Measurements from ENCODE around the gene ZNF215.
"Not testable (repeated sequence)": the region's sequence is repeated elsewhere in the genome, so short reads cannot be mapped to it uniquely, and the experiment has no call there.

Gene ZNF215

GRCh38 chr11:6926208-6927029, at the start of gene ZNF215:
ZNF215 (plus strand) TSS chr11:6926426; CDS start chr11:6932273, 5,847 bp downstream.
- no peaks in the 10 kb centered on the region for H3K9me3 ChIP-seq (ENCODE audit: low read length)
- TF ChIP-seq EZH2 (IDR thresholded peaks at IDR 0.05; ENCODE audit: borderline replicate concordance, low read length), result no peak
- no peak for TF ChIP-seq CTCF (IDR thresholded peaks at IDR 0.05; ENCODE audit: low read length)
- peak within 1 kb of the TSS; percentile 12; the same call in 1 of the 2 replicates for H2AFZ ChIP-seq (ENCODE audit: low read length)
- H3K4me1 ChIP-seq (ENCODE audit: insufficient read depth, low read length, severe bottlenecking), result peaks cover 34% of the 10 kb centered on the region
- peaks cover 7% of the 10 kb centered on the region; the same call in 1 of the 2 replicates for H3K79me2 ChIP-seq (ENCODE audit: insufficient read depth, low read length)
- peak within 1 kb of the TSS; percentile 92 for H3K4me3 ChIP-seq (ENCODE audit: low read depth, low read length, poor library complexity, severe bottlenecking)
- no peaks in the 10 kb centered on the region for H3K27me3 ChIP-seq (ENCODE audit: insufficient read depth, low read length)
- H3K9me2 ChIP-seq (ENCODE audit: low read depth, low read length), result no peaks in the 10 kb centered on the region
- peak within 1 kb of the TSS; percentile 85 for H3K9ac ChIP-seq (ENCODE audit: low read length)
- peak within 1 kb of the TSS; percentile 94 for H3K4me2 ChIP-seq (ENCODE audit: low read length)
- peak within 1 kb of the TSS; percentile 80 for H3K27ac ChIP-seq (ENCODE audit: low read depth, low read length, poor library complexity, severe bottlenecking)
- peaks cover 29% of the 10 kb centered on the region for H3K36me3 ChIP-seq (ENCODE audit: insufficient read depth, low read length)
- H4K20me1 ChIP-seq (ENCODE audit: insufficient read depth, low read length), result no peaks in the 10 kb centered on the region
- no peaks in the 10 kb centered on the region for H3F3A ChIP-seq (ENCODE audit: insufficient read depth, low read length)

- TF ChIP-seq EZH2 (IDR thresholded peaks at IDR 0.05; ENCODE audit: borderline replicate concordance, low read length), result no peak
- TF ChIP-seq CTCF (IDR thresholded peaks at IDR 0.05; ENCODE audit: low read length), result no peak
- H3K9me2 ChIP-seq (ENCODE audit: low read depth, low read length), result no peaks in the 10 kb centered on the region
- no peaks in the 10 kb centered on the region for H4K20me1 ChIP-seq (ENCODE audit: insufficient read depth, low read length)
- no peak overlapping the region for H2AFZ ChIP-seq (ENCODE audit: low read length)
- no peaks in the 10 kb centered on the region for H3K79me2 ChIP-seq (ENCODE audit: insufficient read depth, low read length)
- no peak overlapping the region for H3K4me3 ChIP-seq (ENCODE audit: low read depth, low read length, poor library complexity, severe bottlenecking)
- no peak overlapping the region for H3K9ac ChIP-seq (ENCODE audit: low read length)
- H3F3A ChIP-seq (ENCODE audit: insufficient read depth, low read length), result no peaks in the 10 kb centered on the region
- H3K4me1 ChIP-seq (ENCODE audit: insufficient read depth, low read length, severe bottlenecking), result no peaks in the 10 kb centered on the region
- no peak overlapping the region for H3K4me2 ChIP-seq (ENCODE audit: low read length)
- H3K27me3 ChIP-seq (ENCODE audit: insufficient read depth, low read length), result no peaks in the 10 kb centered on the region
- H3K36me3 ChIP-seq (ENCODE audit: insufficient read depth, low read length), result no peaks in the 10 kb centered on the region
- no peak overlapping the region for H3K27ac ChIP-seq (ENCODE audit: low read depth, low read length, poor library complexity, severe bottlenecking)
- H3K9me3 ChIP-seq (ENCODE audit: low read length), result no peaks in the 10 kb centered on the region
Observed at GRCh38 chr11:6876914-6877313, 49.3 kb upstream of the ZNF215 start.

- Histone ChIP-seq H3F3A (ENCODE audit: insufficient read depth, low read length) (no peaks in the 10 kb centered on the region), H3K79me2 (ENCODE audit: insufficient read depth, low read length) (no peaks in the 10 kb centered on the region), H2AFZ (ENCODE audit: low read length) (no peak overlapping the region), H3K27me3 (ENCODE audit: insufficient read depth, low read length) (no peaks in the 10 kb centered on the region), H3K9me3 (ENCODE audit: low read length) (no peaks in the 10 kb centered on the region), H3K4me1 (ENCODE audit: insufficient read depth, low read length, severe bottlenecking) (no peaks in the 10 kb centered on the region), H3K4me3 (ENCODE audit: low read depth, low read length, poor library complexity, severe bottlenecking) (no peak overlapping the region), H4K20me1 (ENCODE audit: insufficient read depth, low read length) (no peaks in the 10 kb centered on the region), H3K9ac (ENCODE audit: low read length) (no peak overlapping the region), H3K9me2 (ENCODE audit: low read depth, low read length) (no peaks in the 10 kb centered on the region), H3K36me3 (ENCODE audit: insufficient read depth, low read length) (no peaks in the 10 kb centered on the region), H3K27ac (ENCODE audit: low read depth, low read length, poor library complexity, severe bottlenecking) (no peak overlapping the region), H3K4me2 (ENCODE audit: low read length) (no peak overlapping the region)
- TF ChIP-seq CTCF (IDR thresholded peaks at IDR 0.05; ENCODE audit: low read length) (no peak), EZH2 (IDR thresholded peaks at IDR 0.05; ENCODE audit: borderline replicate concordance, low read length) (no peak)
Observed at GRCh38 chr11:6882751-6883150, 43.5 kb upstream of the ZNF215 start.

- H3K9me3 ChIP-seq (ENCODE audit: low read length); H3K79me2 ChIP-seq (ENCODE audit: insufficient read depth, low read length); H2AFZ ChIP-seq (ENCODE audit: low read length); H3K36me3 ChIP-seq (ENCODE audit: insufficient read depth, low read length); H4K20me1 ChIP-seq (ENCODE audit: insufficient read depth, low read length); H3K4me1 ChIP-seq (ENCODE audit: insufficient read depth, low read length, severe bottlenecking); H3F3A ChIP-seq (ENCODE audit: insufficient read depth, low read length); H3K4me3 ChIP-seq (ENCODE audit: low read depth, low read length, poor library complexity, severe bottlenecking); H3K27ac ChIP-seq (ENCODE audit: low read depth, low read length, poor library complexity, severe bottlenecking); H3K27me3 ChIP-seq (ENCODE audit: insufficient read depth, low read length); H3K9ac ChIP-seq (ENCODE audit: low read length); H3K9me2 ChIP-seq (ENCODE audit: low read depth, low read length); H3K4me2 ChIP-seq (ENCODE audit: low read length): not testable (repeated sequence)
Observed at GRCh38 chr11:6887711-6888110, 38.5 kb upstream of the ZNF215 start.

Measured in OCI-LY1 (cell line).